Neutrophil (primary cell): ENCODE results near the gene TWSG1.

ENCODE experiments used
- H3K27ac ChIP-seq: fragments of 200-600 bp; sonication (generic); 2 replicates; pipeline ENCODE4 v1.5.1; 2016; ENCODE audit warnings: mild to moderate bottlenecking, moderate library complexity
- H3K27me3 ChIP-seq: fragments of 200-600 bp; sonication (generic); 2 replicates; pipeline ENCODE4 v1.6.0; 2016; ENCODE audit warnings: mild to moderate bottlenecking
- H3K36me3 ChIP-seq: fragments of 200-600 bp; sonication (generic); 2 replicates; pipeline ENCODE4 v1.5.1; 2017
- H3K4me1 ChIP-seq, 2 experiments: fragments of 200-600 bp in 1 of 2; sonication (generic) in 1 of 2; 1 replicate in 1 of 2; 2 replicates in 1 of 2; pipeline versions ENCODE4 v1.5.1 to v1.6.1; 2013 to 2016; ENCODE audit warnings: low read depth in 1 of 2, low read length in 1 of 2, mild to moderate bottlenecking in 1 of 2, moderate library complexity in 1 of 2; ENCODE audit not compliant: control insufficient read depth in 1 of 2, insufficient read depth in 1 of 2
- H3K4me3 ChIP-seq, 2 experiments: fragments of 200-600 bp in 1 of 2; sonication (generic) in 1 of 2; 1 replicate in 1 of 2; 2 replicates in 1 of 2; pipeline ENCODE4 v1.5.1; 2013 to 2016; ENCODE audit warnings: low read depth in 1 of 2, low read length in 1 of 2, mild to moderate bottlenecking in 1 of 2, moderate library complexity in 1 of 2
- H3K9me3 ChIP-seq: fragments of 200-600 bp; sonication (generic); 2 replicates; pipeline ENCODE4 v1.5.1; 2016
- TF ChIP-seq, protein P1 (sequence below): fragments of 200-600 bp; sonication (generic); IDR thresholded peaks from 2 replicates; pipeline ENCODE4 v1.5.1; 2016; ENCODE audit warnings: antibody characterized with exemption

Gene TWSG1

DNA sequence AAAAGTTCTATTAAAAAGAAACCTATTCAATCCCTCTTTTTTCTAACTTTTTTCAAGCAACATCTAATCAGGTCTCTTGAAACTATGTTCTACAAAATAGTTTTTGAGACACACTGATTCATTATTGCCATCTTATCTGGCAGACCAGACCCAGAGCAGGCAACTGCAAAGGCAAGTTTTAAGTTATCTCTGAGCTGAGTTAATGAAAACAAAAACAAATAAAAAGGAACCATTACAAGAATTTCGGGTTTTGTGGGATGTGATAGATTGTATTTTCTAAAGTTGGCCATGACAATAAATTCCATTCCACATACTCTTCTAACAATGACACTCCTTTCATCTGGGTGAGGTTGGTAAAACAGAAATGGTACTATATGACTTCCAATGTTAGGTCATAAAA lies 15.2 kb upstream of the TWSG1 start:
- no peaks in the 10 kb centered on the region for H3K27me3 ChIP-seq
- TF ChIP-seq, protein P1, sequence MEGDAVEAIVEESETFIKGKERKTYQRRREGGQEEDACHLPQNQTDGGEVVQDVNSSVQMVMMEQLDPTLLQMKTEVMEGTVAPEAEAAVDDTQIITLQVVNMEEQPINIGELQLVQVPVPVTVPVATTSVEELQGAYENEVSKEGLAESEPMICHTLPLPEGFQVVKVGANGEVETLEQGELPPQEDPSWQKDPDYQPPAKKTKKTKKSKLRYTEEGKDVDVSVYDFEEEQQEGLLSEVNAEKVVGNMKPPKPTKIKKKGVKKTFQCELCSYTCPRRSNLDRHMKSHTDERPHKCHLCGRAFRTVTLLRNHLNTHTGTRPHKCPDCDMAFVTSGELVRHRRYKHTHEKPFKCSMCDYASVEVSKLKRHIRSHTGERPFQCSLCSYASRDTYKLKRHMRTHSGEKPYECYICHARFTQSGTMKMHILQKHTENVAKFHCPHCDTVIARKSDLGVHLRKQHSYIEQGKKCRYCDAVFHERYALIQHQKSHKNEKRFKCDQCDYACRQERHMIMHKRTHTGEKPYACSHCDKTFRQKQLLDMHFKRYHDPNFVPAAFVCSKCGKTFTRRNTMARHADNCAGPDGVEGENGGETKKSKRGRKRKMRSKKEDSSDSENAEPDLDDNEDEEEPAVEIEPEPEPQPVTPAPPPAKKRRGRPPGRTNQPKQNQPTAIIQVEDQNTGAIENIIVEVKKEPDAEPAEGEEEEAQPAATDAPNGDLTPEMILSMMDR: no peak

DNA sequence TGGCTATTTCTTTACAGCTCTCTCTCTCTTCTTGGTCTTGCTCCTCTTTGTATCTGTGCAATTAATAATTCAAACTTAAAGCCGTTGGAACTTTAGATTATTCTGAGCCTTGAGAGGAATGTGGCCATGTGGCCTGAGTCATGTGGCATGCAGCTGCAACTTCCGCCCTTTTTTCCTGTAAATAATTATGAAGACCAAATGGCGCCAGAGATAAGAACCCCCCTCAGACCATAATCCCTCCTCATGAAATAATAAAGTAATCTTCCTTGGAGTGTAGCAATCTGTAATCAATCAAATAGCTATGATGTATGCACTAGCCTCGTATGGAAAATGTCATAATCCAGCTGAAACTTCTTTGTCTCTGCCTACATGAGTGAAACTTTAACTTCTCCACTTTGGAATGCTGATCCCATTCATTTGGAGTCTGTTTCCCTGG lies 13.5 kb upstream of the TWSG1 start:
- Histone ChIP-seq H3K27ac (no peak overlapping the region), H3K36me3 (no peaks in the 10 kb centered on the region), H3K27me3 (no peaks in the 10 kb centered on the region), H3K4me1 (no peaks in the 10 kb centered on the region), H3K4me3 (no peak overlapping the region), H3K9me3 (no peaks in the 10 kb centered on the region)
- TF ChIP-seq, protein P1: no peak

More for the DNA sequence above, 15.2 kb upstream of the TWSG1 start:
- H3K4me1 ChIP-seq: no peaks in the 10 kb centered on the region
- no peaks in the 10 kb centered on the region for H3K9me3 ChIP-seq
- no peaks in the 10 kb centered on the region for H3K36me3 ChIP-seq
- no peak overlapping the region for H3K4me3 ChIP-seq
- H3K27ac ChIP-seq: no peak overlapping the region

DNA sequence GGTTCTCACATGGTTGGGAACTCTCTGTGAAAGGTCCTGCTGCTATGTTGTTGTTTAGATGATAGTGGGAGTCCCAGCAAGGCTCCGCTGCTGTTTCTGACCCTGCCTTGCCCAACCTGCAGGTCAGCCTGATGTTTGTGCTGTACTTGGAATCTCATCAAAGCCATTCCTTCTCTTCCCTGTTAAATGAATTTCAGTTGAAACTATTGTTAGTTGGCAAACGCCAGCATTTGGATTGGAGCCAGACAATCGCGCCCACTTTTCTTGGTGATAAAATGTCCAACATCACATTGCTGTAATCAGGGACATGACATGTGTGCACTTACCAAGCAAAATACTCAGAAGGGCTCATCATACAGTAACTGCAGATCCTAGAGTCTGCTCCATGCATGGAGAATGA lies 12.8 kb upstream of the TWSG1 start:
- no peaks in the 10 kb centered on the region for H3K4me1 ChIP-seq
- no peaks in the 10 kb centered on the region for H3K9me3 ChIP-seq
- TF ChIP-seq, protein P1: no peak
- H3K27me3 ChIP-seq: no peaks in the 10 kb centered on the region
- no peaks in the 10 kb centered on the region for H3K36me3 ChIP-seq
- no peak overlapping the region for H3K27ac ChIP-seq
- H3K4me3 ChIP-seq: no peak overlapping the region

DNA sequence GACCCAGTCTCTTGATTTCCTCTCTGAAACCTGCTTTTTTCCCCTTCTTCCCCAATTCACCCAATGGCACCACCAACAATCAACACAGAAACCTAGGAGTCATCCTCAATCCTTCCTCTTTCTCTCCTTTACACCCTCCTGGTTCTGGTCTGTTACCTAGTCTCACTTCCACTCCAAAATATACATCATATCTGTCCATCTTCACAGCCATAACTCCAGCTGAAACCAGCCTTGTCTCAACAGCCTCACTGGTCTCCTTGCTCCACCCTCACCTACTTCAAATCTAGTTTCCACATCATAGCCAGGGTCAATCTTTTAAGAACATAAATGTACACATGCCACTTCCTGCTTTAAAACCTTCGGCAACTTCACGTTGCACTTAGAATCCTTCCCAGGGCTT lies 11.8 kb upstream of the TWSG1 start:
- H3K27ac ChIP-seq: no peak overlapping the region
- no peaks in the 10 kb centered on the region for H3K4me1 ChIP-seq
- TF ChIP-seq, protein P1: no peak
- no peaks in the 10 kb centered on the region for H3K27me3 ChIP-seq
- no peak overlapping the region for H3K4me3 ChIP-seq
- no peaks in the 10 kb centered on the region for H3K36me3 ChIP-seq
- no peaks in the 10 kb centered on the region for H3K9me3 ChIP-seq

DNA sequence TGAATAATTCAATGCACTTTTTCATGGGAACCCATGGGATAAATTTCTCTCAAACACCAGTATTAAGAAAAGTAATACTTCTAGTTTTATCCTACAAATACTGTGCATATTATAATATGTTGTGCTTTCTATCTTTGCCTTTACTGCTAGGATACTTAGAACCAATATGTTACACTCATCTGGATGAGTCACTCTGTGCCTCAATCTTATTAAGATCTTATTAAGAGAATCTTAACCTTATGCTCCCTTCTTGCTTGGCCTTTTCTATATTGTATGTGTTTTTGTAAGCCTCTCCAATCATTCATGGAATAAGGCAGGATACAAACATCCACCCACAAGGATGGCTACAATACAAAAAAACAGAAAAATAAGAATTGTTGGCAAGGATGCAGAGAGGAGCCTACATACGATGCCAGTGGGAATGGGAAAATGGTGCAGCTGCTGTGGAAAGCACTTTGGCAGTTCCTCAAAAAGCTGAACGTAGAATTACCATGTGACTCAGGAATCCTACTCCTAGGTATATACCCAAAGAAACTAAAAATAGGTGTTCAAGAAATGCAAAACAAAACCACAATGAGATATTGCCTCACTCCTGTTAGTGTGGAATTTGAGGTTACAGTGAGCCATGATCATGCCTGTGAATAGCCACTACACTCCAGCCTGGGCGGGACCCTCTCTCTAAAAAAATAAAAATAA lies 10.7 kb upstream of the TWSG1 start:
- H3K4me1 ChIP-seq: no peaks in the 10 kb centered on the region
- no peaks in the 10 kb centered on the region for H3K36me3 ChIP-seq
- no peaks in the 10 kb centered on the region for H3K27me3 ChIP-seq
- H3K9me3 ChIP-seq: no peaks in the 10 kb centered on the region
- no peak overlapping the region for H3K27ac ChIP-seq
- no peak overlapping the region for H3K4me3 ChIP-seq
- TF ChIP-seq, protein P1: no peak
